Endothelial cell of umbilical vein (primary cell): ENCODE results near the gene NARS2. TPM values are rescaled to one million over a fixed set of nuclear protein-coding genes. Genes with fewer than 3 reads are reported as not detected.

Experiments
- BruUV-seq: library from RNA; stranded (reverse); fragments of 400-500 nt; replicated peaks from 2 replicates; lab custom pipeline; 2021; lab: Mats Ljungman, UMichigan
- CTCF ChIA-PET: fragments of 300-600, 350-600 bp; sonication (Branson Sonifier 250); formaldehyde crosslinking; loops from one replicate; lab custom pipeline; 2021; ENCODE audit warnings: antibody characterized with exemption, inconsistent platforms; lab: Charles Lee
- POLR2A ChIA-PET: fragments of 300-600, 350-600 bp; sonication (Branson Sonifier 250); formaldehyde crosslinking; loops from one replicate; lab custom pipeline; 2021; ENCODE audit warnings: antibody characterized with exemption, inconsistent platforms; lab: Charles Lee
- DNase-seq: peaks from one replicate; pipeline ENCODE4 v3.0.0-alpha.2; 2011; ENCODE audit warnings: low read depth, low spot score
- FAIRE-seq: peaks from 2 replicates; lab custom pipeline; 2011; peaks lifted over from hg19 to GRCh38; lab: Jason Lieb, UNC
- H2AFZ ChIP-seq: 2 replicates; pipeline ENCODE4 v1.6.0; 2012; ENCODE audit warnings: low read depth, low read length, control low read depth, inconsistent platforms
- H3K27ac ChIP-seq: 2 replicates; pipeline ENCODE4 v1.5.1; 2011; ENCODE audit warnings: low read depth, mild to moderate bottlenecking, control low read depth, low read length, moderate library complexity; ENCODE audit not compliant: insufficient read depth
- H3K27me3 ChIP-seq, 2 experiments: 2 replicates each; pipeline versions ENCODE4 v1.6.0 to v1.6.1; 2011; ENCODE audit warnings: low read length in 2 of 2, mixed read lengths in 1 of 2; ENCODE audit not compliant: control insufficient read depth in 2 of 2, insufficient read depth in 2 of 2
- H3K36me3 ChIP-seq, 2 experiments: 2 replicates in 1 of 2; 3 replicates in 1 of 2; pipeline ENCODE4 v1.5.1; 2011; ENCODE audit warnings: low read length in 2 of 2, mild to moderate bottlenecking in 1 of 2, moderate library complexity in 1 of 2; ENCODE audit not compliant: control insufficient read depth in 2 of 2, insufficient read depth in 2 of 2; ENCODE audit errors: extremely low read depth in 1 of 2
- H3K4me1 ChIP-seq: 3 replicates; pipeline ENCODE4 v1.5.1; 2011; ENCODE audit warnings: mild to moderate bottlenecking, low read length; ENCODE audit not compliant: control insufficient read depth, insufficient read depth; ENCODE audit errors: extremely low read depth
- H3K4me2 ChIP-seq: 2 replicates; pipeline ENCODE4 v1.6.1; 2011; ENCODE audit warnings: low read length, control low read depth, mixed read lengths; ENCODE audit not compliant: insufficient read depth
- H3K4me3 ChIP-seq, 3 experiments: fragments of 200-600 bp in 1 of 3; sonication (generic), shearing (Covaris generic) in 1 of 3; replicated peaks in 1 of 3; 2 replicates each; pipeline ENCODE4 v1.5.1; 2011 to 2016; ENCODE audit warnings: control low read depth in 3 of 3, low read length in 3 of 3, mild to moderate bottlenecking in 2 of 3, inconsistent platforms in 1 of 3, low read depth in 1 of 3, moderate library complexity in 1 of 3; ENCODE audit not compliant: insufficient read depth in 1 of 3
- H3K79me2 ChIP-seq: 2 replicates; pipeline ENCODE4 v1.6.0; 2012; ENCODE audit warnings: low read length, inconsistent platforms; ENCODE audit not compliant: control insufficient read depth, insufficient read depth
- H3K9ac ChIP-seq: replicated peaks from 2 replicates; pipeline ENCODE3; 2011; ENCODE audit warnings: low read length, control low read depth; ENCODE audit not compliant: insufficient read depth; ENCODE audit errors: extremely low read depth
- H3K9me1 ChIP-seq: replicated peaks from 3 replicates; pipeline ENCODE4 v1.6.0; 2011; ENCODE audit warnings: mild to moderate bottlenecking, low read length; ENCODE audit not compliant: control insufficient read depth, insufficient read depth; ENCODE audit errors: extremely low read depth
- H3K9me3 ChIP-seq: replicated peaks from 2 replicates; pipeline ENCODE4 v1.5.1; 2012; ENCODE audit warnings: low read length, inconsistent platforms; ENCODE audit not compliant: control insufficient read depth, insufficient read depth
- H4K20me1 ChIP-seq: replicated peaks from 2 replicates; pipeline ENCODE3; 2011; ENCODE audit warnings: mild to moderate bottlenecking, low read length; ENCODE audit not compliant: control insufficient read depth, insufficient read depth; ENCODE audit errors: extremely low read depth
- CTCF ChIP-seq, 2 donors: IDR thresholded peaks; 1 replicate in 1 of 2; 2 replicates in 1 of 2; pipeline ENCODE4 v1.5.1; 2011; ENCODE audit warnings: low read length in 2 of 2, mild to moderate bottlenecking in 2 of 2, moderate library complexity in 2 of 2, control low read depth in 1 of 2, inconsistent platforms in 1 of 2, low read depth in 1 of 2; ENCODE audit not compliant: insufficient read depth in 1 of 2; ENCODE audit errors: extremely low read depth in 1 of 2
- FOS ChIP-seq: IDR thresholded peaks from 2 replicates; pipeline ENCODE4 v1.6.1; 2011; ENCODE audit warnings: mild to moderate bottlenecking, low read length, moderate library complexity, borderline replicate concordance; ENCODE audit not compliant: insufficient read depth
- JUN ChIP-seq: IDR thresholded peaks from 2 replicates; pipeline ENCODE4 v1.6.1; 2011; ENCODE audit warnings: borderline replicate concordance, low read depth; ENCODE audit not compliant: insufficient read length, insufficient read depth
- dilution Hi-C: fragments of 300-500 bp; cut with MboI; formaldehyde crosslinking; loops from one replicate; pipeline ENCODE4 v1.15.0; 2019; ENCODE audit warnings: low sequenced_read_pairs; ENCODE audit not compliant: extremely low pct_ligation_motif_present
- intact Hi-C: fragments of 100-400 bp; cut with micrococcal nuclease; formaldehyde crosslinking; loops from one replicate; pipeline ENCODE4 v1.10.0; 2022
- polyA plus RNA-seq, 4 experiments: library from polyadenylated mRNA; depleted of rRNA in 3 of 4; stranded (reverse) in 3 of 4; unstranded in 1 of 4; fragments of >200 nt; gene quantifications; 2 replicates each; pipeline versions ENCODE4 v1.2.1 to v1.2.3, GENCODE V29; 2011 to 2012; ENCODE audit warnings: missing spikeins in 1 of 4
- total RNA-seq: library from RNA; stranded (reverse); gene quantifications from 2 replicates; pipeline ENCODE4 v1.2.3, GENCODE V29; 2021

Gene NARS2
- total and polyA plus RNA-seq, 2 donors (not counting 3 experiments of a cell fraction or from before 2014, with no cell fraction given), result 6.9 to 16.7 TPM

GRCh38 chr11:78562398-78562797 is 12.3 kb downstream of the NARS2 start:
- Histone ChIP-seq H3K27me3 (no peaks in the 10 kb centered on the region), H3K9ac (peak overlapping the region; percentile 60), H3K27ac (peak overlapping the region; percentile 68), H3K9me3 (no peaks in the 10 kb centered on the region), H3K36me3 (no peaks in the 10 kb centered on the region), H4K20me1 (no peaks in the 10 kb centered on the region), H3K4me2 (peak overlapping the region; percentile 37), H2AFZ (peak overlapping the region; percentile 13), H3K9me1 (no peaks in the 10 kb centered on the region), H3K4me1 (peaks cover 42% of the 10 kb centered on the region), H3K79me2 (peaks cover 18% of the 10 kb centered on the region), H3K4me3 (no peak overlapping the region)
- POLR2A ChIA-PET, result no interaction called here
- TF ChIP-seq JUN (peak; percentile 59), CTCF (IDR thresholded peaks at IDR 0.05; ENCODE audit: extremely low read depth in 1 of 2, insufficient read depth in 1 of 2, low read depth in 1 of 2, low read length in 2 of 2) (no peak), FOS (peak; percentile 81)
- DNase-seq (peak; percentile 64), FAIRE-seq (peak; percentile 70)
- dilution Hi-C loops, result no loop called here
- BruUV-seq, result no TSS peak
- intact Hi-C loops, result loop anchor here (5.0 kb wide), 2 partner anchors 425 to 485 kb away; partner anchors contain the start of genes ALG8 and NDUFC2
- CTCF ChIA-PET, result no interaction called here
